Endodermal cell (in vitro differentiated cells): ENCODE data around the gene ZBTB26. TPM values are rescaled to one million over a fixed set of nuclear protein-coding genes. Genes with fewer than 3 reads are reported as not detected.

Experiments
- DNase-seq: peaks from one replicate; pipeline ENCODE4 v3.0.0-alpha.2; 2017
- H3K27ac ChIP-seq: 2 replicates; pipeline ENCODE4 v1.5.1; 2013; ENCODE audit warnings: mild to moderate bottlenecking, low read depth, low read length, moderate library complexity
- H3K27me3 ChIP-seq: 2 replicates; pipeline ENCODE4 v1.6.1; 2013; ENCODE audit warnings: mild to moderate bottlenecking, low read length, moderate library complexity; ENCODE audit not compliant: insufficient read depth, control insufficient read depth, poor library complexity, severe bottlenecking
- H3K36me3 ChIP-seq: 2 replicates; pipeline ENCODE4 v1.7.0; 2013; ENCODE audit warnings: mild to moderate bottlenecking, low read length, moderate library complexity; ENCODE audit not compliant: control insufficient read depth, insufficient read depth
- H3K4me1 ChIP-seq: one replicate; pipeline ENCODE4 v1.7.0; 2013; ENCODE audit warnings: low read length; ENCODE audit not compliant: control insufficient read depth, insufficient read depth
- H3K4me3 ChIP-seq: 2 replicates; pipeline ENCODE4 v1.5.1; 2013; ENCODE audit warnings: mild to moderate bottlenecking, low read length, moderate library complexity
- H3K9ac ChIP-seq: 2 replicates; pipeline ENCODE4 v1.6.1; 2013; ENCODE audit warnings: mild to moderate bottlenecking, low read length, moderate library complexity; ENCODE audit not compliant: poor library complexity, severe bottlenecking; ENCODE audit errors: extremely low read depth
- H3K9me3 ChIP-seq: 2 replicates; pipeline ENCODE4 v1.6.1; 2013; ENCODE audit warnings: mild to moderate bottlenecking, low read length, moderate library complexity; ENCODE audit not compliant: control insufficient read depth
- H3K27ac Mint-ChIP-seq: 2 replicates; pipeline ENCODE4 v1.8.0; 2020; ENCODE audit warnings: mixed read lengths
- H3K27me3 Mint-ChIP-seq: 2 replicates; pipeline ENCODE4 v1.8.0; 2021; ENCODE audit warnings: mild to moderate bottlenecking, mixed read lengths; ENCODE audit not compliant: insufficient read depth
- H3K36me3 Mint-ChIP-seq: 2 replicates; pipeline ENCODE4 v1.8.0; 2020; ENCODE audit warnings: low read depth, mixed read lengths
- H3K4me1 Mint-ChIP-seq: 2 replicates; pipeline ENCODE4 v1.8.0; 2020; ENCODE audit warnings: mixed read lengths
- H3K4me3 Mint-ChIP-seq: 2 replicates; pipeline ENCODE4 v1.8.0; 2020; ENCODE audit warnings: mild to moderate bottlenecking, moderate library complexity, mixed read lengths
- H3K9me3 Mint-ChIP-seq: 2 replicates; pipeline ENCODE4 v1.8.0; 2020; ENCODE audit warnings: mild to moderate bottlenecking, mixed read lengths
- WGBS, 2 experiments: methylation state at CpG; one replicate each; pipeline versions ENCODE4 v1.1.5 to v1.1.7; 2013; ENCODE audit warnings: missing lambda C conversion rate in 2 of 2, mixed read lengths in 1 of 2; ENCODE audit not compliant: insufficient coverage in 1 of 2, insufficient read length in 1 of 2; 5-methylcytosine and 5-hydroxymethylcytosine counted together
- total RNA-seq, 2 donors: library from RNA; stranded (reverse); fragmentation: NEBNext Ultra II Directional in 1 of 2; extraction: Animal tissue kit (Norgen Biotek cat#: 25700) in 1 of 2; gene quantifications; 2 replicates in 1 of 2; 3 replicates in 1 of 2; pipeline ENCODE4 v1.2.1, GENCODE V29; 2021
- TF ChIP-seq, protein P1 (sequence below): fragments of 200-600 bp; sonication (generic); conservative IDR thresholded peaks from 2 replicates; pipeline ENCODE4 v1.5.0; 2021; ENCODE audit warnings: antibody characterized with exemption, mild to moderate bottlenecking

ZBTB26 gene
- total RNA-seq, 2 donors from 2014 or later = 9.8 to 11.6 TPM

DNA sequence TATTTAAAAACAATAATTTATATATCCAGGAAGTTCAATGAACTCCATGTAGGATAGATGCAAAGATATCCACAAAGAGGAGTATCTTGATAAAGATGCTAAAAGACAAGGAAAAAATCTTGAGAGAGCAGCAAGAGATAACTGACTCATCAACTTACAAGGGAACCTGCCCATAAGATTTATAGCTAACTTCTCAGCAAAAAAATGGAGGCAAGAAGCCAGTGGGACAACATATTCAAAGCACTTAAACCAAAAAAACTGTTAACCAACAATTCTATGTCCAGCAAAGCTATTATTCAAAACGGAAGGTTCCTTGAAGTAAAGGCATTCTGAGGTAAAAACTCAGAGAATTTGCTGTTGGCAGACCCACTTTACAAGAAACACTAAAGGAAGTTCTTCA lies 29.8 kb upstream of the ZBTB26 start:
- no peak overlapping the region for H3K4me3 ChIP-seq
- no peaks in the 10 kb centered on the region for H3K27me3 ChIP-seq
- H3K9me3 ChIP-seq = no peaks in the 10 kb centered on the region
- TF ChIP-seq, protein P1, sequence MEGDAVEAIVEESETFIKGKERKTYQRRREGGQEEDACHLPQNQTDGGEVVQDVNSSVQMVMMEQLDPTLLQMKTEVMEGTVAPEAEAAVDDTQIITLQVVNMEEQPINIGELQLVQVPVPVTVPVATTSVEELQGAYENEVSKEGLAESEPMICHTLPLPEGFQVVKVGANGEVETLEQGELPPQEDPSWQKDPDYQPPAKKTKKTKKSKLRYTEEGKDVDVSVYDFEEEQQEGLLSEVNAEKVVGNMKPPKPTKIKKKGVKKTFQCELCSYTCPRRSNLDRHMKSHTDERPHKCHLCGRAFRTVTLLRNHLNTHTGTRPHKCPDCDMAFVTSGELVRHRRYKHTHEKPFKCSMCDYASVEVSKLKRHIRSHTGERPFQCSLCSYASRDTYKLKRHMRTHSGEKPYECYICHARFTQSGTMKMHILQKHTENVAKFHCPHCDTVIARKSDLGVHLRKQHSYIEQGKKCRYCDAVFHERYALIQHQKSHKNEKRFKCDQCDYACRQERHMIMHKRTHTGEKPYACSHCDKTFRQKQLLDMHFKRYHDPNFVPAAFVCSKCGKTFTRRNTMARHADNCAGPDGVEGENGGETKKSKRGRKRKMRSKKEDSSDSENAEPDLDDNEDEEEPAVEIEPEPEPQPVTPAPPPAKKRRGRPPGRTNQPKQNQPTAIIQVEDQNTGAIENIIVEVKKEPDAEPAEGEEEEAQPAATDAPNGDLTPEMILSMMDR = no peak
- DNase-seq = no peak
- H3K36me3 Mint-ChIP-seq = peaks cover 46% of the 10 kb centered on the region
- H3K4me1 Mint-ChIP-seq = peaks cover 8% of the 10 kb centered on the region
- no peak overlapping the region for H3K9ac ChIP-seq
- H3K27ac ChIP-seq = no peak overlapping the region
- WGBS, 2 experiments = 86 to 100% methylated on average over 1 of the region's 1 CpG
- H3K27me3 Mint-ChIP-seq = no peaks in the 10 kb centered on the region
- no peaks in the 10 kb centered on the region for H3K9me3 Mint-ChIP-seq
- H3K27ac Mint-ChIP-seq = no peak overlapping the region
- H3K4me3 Mint-ChIP-seq = no peak overlapping the region
- peaks cover 51% of the 10 kb centered on the region for H3K36me3 ChIP-seq
- no peaks in the 10 kb centered on the region for H3K4me1 ChIP-seq

DNA sequence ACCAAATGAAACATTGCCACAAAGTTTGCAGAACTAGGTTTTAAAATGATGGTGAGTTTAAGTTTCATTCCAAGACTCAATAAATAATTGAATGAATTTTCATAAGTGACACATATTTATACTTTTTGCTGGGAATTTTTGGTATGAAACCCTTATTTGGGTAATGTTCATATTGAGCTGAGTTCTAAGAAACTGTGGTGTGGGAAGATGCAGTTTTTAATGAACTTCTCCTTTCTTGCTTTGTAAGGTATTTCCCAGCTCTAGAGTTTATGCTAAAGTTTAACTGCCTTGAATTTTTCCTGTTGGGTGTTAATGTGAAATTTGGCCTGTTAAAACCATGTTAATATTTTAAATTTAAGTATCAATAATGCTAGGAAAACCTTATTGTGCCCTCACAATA lies 24.6 kb upstream of the ZBTB26 start:
- Mint-ChIP-seq H3K27ac (no peak overlapping the region), H3K4me3 (no peak overlapping the region), H3K9me3 (no peaks in the 10 kb centered on the region), H3K36me3 (peaks cover 18% of the 10 kb centered on the region), H3K27me3 (no peaks in the 10 kb centered on the region), H3K4me1 (peaks cover 9% of the 10 kb centered on the region)
- H3K4me3 ChIP-seq = no peak overlapping the region
- H3K9me3 ChIP-seq = no peaks in the 10 kb centered on the region
- no peaks in the 10 kb centered on the region for H3K4me1 ChIP-seq
- H3K9ac ChIP-seq = no peak overlapping the region
- H3K27ac ChIP-seq = no peak overlapping the region
- H3K27me3 ChIP-seq = no peaks in the 10 kb centered on the region
- no peak for DNase-seq
- TF ChIP-seq, protein P1 = no peak
- H3K36me3 ChIP-seq = peaks cover 19% of the 10 kb centered on the region

DNA sequence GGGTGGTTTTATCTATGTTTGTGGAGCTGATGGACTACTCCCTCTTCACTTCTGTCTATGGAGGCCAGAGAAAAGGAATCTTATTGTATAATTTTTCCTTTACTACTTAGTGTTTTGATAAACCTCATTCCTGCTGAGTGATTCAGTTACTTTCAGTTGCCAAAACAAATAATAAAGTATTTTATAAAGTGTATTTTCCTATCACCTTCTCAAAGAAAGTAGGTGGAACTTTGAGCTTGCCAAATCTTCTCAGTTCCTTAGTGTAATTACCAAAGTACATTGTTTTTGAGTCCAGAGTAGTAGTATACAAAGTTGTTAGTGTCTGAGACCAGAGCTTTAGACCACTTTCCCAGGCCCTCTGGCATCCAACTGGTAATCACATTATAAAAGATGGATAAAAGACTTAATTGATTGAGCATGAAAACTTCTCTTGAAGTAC lies 23.0 kb upstream of the ZBTB26 start:
- no peak overlapping the region for H3K4me3 Mint-ChIP-seq
- no peaks in the 10 kb centered on the region for H3K27me3 Mint-ChIP-seq
- Histone ChIP-seq H3K27ac (no peak overlapping the region), H3K36me3 (peaks cover 9% of the 10 kb centered on the region), H3K9ac (no peak overlapping the region), H3K27me3 (no peaks in the 10 kb centered on the region), H3K9me3 (no peaks in the 10 kb centered on the region), H3K4me1 (no peaks in the 10 kb centered on the region), H3K4me3 (no peak overlapping the region)
- DNase-seq = no peak
- H3K4me1 Mint-ChIP-seq = peaks cover 15% of the 10 kb centered on the region
- H3K27ac Mint-ChIP-seq = no peak overlapping the region
- TF ChIP-seq, protein P1 = no peak
- peaks cover 5% of the 10 kb centered on the region for H3K36me3 Mint-ChIP-seq
- no peaks in the 10 kb centered on the region for H3K9me3 Mint-ChIP-seq
